Body of pancreas (tissue), 4 donors: ENCODE measurements around the gene ZFHX3. TPM values are rescaled to one million over a fixed set of nuclear protein-coding genes. Genes with fewer than 3 reads are reported as not detected.
A peak's percentile ranks its signal among the peaks of the same experiment; 100 is the strongest.

Experiments
- ATAC-seq: fragments of 150-250 bp; one replicate; pipeline ENCODE4 v1.9.1; 2016
- DNase-seq, 4 donors: peaks; one replicate each; pipeline ENCODE4 v3.0.0-alpha.2; 2019
- H3K27ac ChIP-seq, 4 donors: fragments of 200-600 bp; sonication (generic); 1 replicate in 3 of 4; 2 replicates in 1 of 4; pipeline versions ENCODE4 v1.5.1 to v1.6.1; 2016 to 2019; ENCODE audit warnings: mild to moderate bottlenecking in 1 of 4, mixed read lengths in 1 of 4, moderate library complexity in 1 of 4
- H3K27me3 ChIP-seq, 2 donors: fragments of 200-600 bp; sonication (generic); one replicate each; pipeline ENCODE4 v1.6.0; 2016; ENCODE audit warnings: mild to moderate bottlenecking in 1 of 2
- H3K36me3 ChIP-seq, 2 donors: fragments of 200-600 bp; sonication (generic); replicated peaks in 1 of 2; 2 replicates each; pipeline ENCODE4 v1.5.1; 2016; ENCODE audit warnings: low read depth in 2 of 2; ENCODE audit not compliant: insufficient read depth in 1 of 2
- H3K4me1 ChIP-seq: fragments of 200-600 bp; sonication (generic); one replicate; pipeline ENCODE4 v1.6.0; 2016
- H3K4me3 ChIP-seq, 2 donors: fragments of 200-600 bp; sonication (generic); 1 replicate in 1 of 2; 2 replicates in 1 of 2; pipeline ENCODE4 v1.5.1; 2016 to 2019
- H3K9me3 ChIP-seq, 3 donors: fragments of 200-600 bp; sonication (generic); 1 replicate in 2 of 3; 2 replicates in 1 of 3; pipeline ENCODE4 v1.5.1; 2016
- CTCF ChIP-seq, 7 experiments: fragments of 450-650 bp in 4 of 7; fragments of 200-600 bp in 3 of 7; sonication (generic) in 3 of 7; IDR thresholded peaks; one replicate each; pipeline ENCODE4 v1.5.1; 2016 to 2019; ENCODE audit warnings: antibody characterized with exemption in 7 of 7
- POLR2A ChIP-seq, 3 donors: fragments of 450-650 bp; IDR thresholded peaks; one replicate each; pipeline ENCODE4 v1.6.1; 2016; ENCODE audit warnings: antibody characterized with exemption in 3 of 3, mild to moderate bottlenecking in 2 of 3
- WGBS, 2 donors: methylation state at CpG; one replicate each; pipeline ENCODE4 v1.1.5; 2017; 5-methylcytosine and 5-hydroxymethylcytosine counted together
- intact Hi-C: fragments of 100-400 bp; cut with DNase I; formaldehyde crosslinking; loops from one replicate; pipeline ENCODE4 v1.15.1; 2023
- total RNA-seq, 2 donors: library from RNA; depleted of rRNA; stranded (reverse); fragments of >200 nt; gene quantifications; one replicate each; pipeline ENCODE4 v1.1.0, GENCODE V29; 2016

The ZFHX3 gene
- total RNA-seq, 2 donors from 2014 or later: 22.4 to 24.6 TPM

- Histone ChIP-seq H3K9me3 (no peaks in the 10 kb centered on the region), H3K27me3 (no peaks in the 10 kb centered on the region), H3K4me3 (no peak overlapping the region), H3K27ac (no peak overlapping the region), H3K4me1 (no peaks in the 10 kb centered on the region), H3K36me3 (no peaks in the 10 kb centered on the region)
- TF ChIP-seq CTCF (IDR thresholded peaks at IDR 0.05) (no peak), POLR2A (IDR thresholded peaks at IDR 0.05) (no peak)
- intact Hi-C loops: no loop called here
- ATAC-seq (no peak), DNase-seq (no peak)
- 89 to 90% methylated on average over 2 of the region's 2 CpGs for WGBS, 2 donors
Measured at GRCh38 chr16:72744076-72744793, 303.7 kb downstream of the ZFHX3 start.

- no peaks in the 10 kb centered on the region for H3K4me1 ChIP-seq
- no peaks in the 10 kb centered on the region for H3K9me3 ChIP-seq
- no peak overlapping the region for H3K4me3 ChIP-seq
- ATAC-seq (no peak), DNase-seq (no peak)
- no peaks in the 10 kb centered on the region for H3K36me3 ChIP-seq
- H3K27me3 ChIP-seq: no peaks in the 10 kb centered on the region
- H3K27ac ChIP-seq: no peak overlapping the region
- 84 to 88% methylated on average over 8 of the region's 8 CpGs for WGBS, 2 donors
- no peak for TF ChIP-seq CTCF (IDR thresholded peaks at IDR 0.05)
- TF ChIP-seq POLR2A (IDR thresholded peaks at IDR 0.05): no peak
- intact Hi-C loops: no loop called here
Measured at GRCh38 chr16:72743011-72743761, 304.7 kb downstream of the ZFHX3 start.

- Histone ChIP-seq H3K4me1 (no peaks in the 10 kb centered on the region), H3K9me3 (no peaks in the 10 kb centered on the region), H3K27me3 (no peaks in the 10 kb centered on the region), H3K4me3 (no peak overlapping the region), H3K36me3 (no peaks in the 10 kb centered on the region), H3K27ac (no peak overlapping the region)
- DNase-seq (no peak), ATAC-seq (no peak)
- WGBS, 2 donors: 80 to 92% methylated on average over 2 of the region's 2 CpGs
- intact Hi-C loops: no loop called here
- TF ChIP-seq CTCF (IDR thresholded peaks at IDR 0.05) (no peak), POLR2A (IDR thresholded peaks at IDR 0.05) (no peak)
Measured at GRCh38 chr16:72740347-72740746, 307.6 kb downstream of the ZFHX3 start.

GRCh38 chr16:72739577-72739976 is 308.4 kb downstream of the ZFHX3 start:
- H3K36me3 ChIP-seq: no peaks in the 10 kb centered on the region
- H3K27me3 ChIP-seq: no peaks in the 10 kb centered on the region
- H3K27ac ChIP-seq: peak overlapping the region in 1 of 4 donors; percentile 22
- TF ChIP-seq CTCF (IDR thresholded peaks at IDR 0.05): no peak
- TF ChIP-seq POLR2A (IDR thresholded peaks at IDR 0.05): no peak
- H3K4me3 ChIP-seq: no peak overlapping the region
- no peaks in the 10 kb centered on the region for H3K4me1 ChIP-seq
- DNase-seq: no peak
- ATAC-seq: no peak
- 50 to 85% methylated on average over 1 of the region's 1 CpG for WGBS, 2 donors
- intact Hi-C loops: no loop called here
- no peaks in the 10 kb centered on the region for H3K9me3 ChIP-seq
